ENCODE measurements around the gene ZNF524.
"Not testable (repeated sequence)": the region's sequence is repeated elsewhere in the genome, so short reads cannot be mapped to it uniquely, and the experiment has no call there.

ZNF524 gene

GRCh38 chr19:55581145-55581822 lies 18.8 kb upstream of the ZNF524 start:
- no peak for DNase-seq (ENCODE audit: low spot score)

DNA sequence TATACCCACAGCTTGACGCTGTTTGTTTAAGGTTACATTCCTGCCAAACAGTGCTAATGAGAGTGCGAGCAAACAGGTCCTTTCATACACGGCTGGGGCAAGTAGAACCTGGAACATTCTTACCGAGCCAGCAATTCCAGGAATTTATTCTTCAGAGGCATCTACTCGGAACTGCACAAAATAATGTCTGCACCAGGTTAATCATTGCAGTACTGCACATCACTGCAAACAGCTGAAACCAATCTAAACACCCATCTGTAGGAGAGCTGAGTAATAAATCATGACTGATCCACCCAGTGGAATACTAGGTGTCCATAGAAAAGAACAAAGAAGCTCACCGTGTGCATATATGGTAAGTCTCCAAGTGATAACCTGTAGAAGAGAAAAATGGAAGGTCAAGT lies 18.3 kb upstream of the ZNF524 start:
- DNase-seq (ENCODE audit: low spot score): no peak

DNA sequence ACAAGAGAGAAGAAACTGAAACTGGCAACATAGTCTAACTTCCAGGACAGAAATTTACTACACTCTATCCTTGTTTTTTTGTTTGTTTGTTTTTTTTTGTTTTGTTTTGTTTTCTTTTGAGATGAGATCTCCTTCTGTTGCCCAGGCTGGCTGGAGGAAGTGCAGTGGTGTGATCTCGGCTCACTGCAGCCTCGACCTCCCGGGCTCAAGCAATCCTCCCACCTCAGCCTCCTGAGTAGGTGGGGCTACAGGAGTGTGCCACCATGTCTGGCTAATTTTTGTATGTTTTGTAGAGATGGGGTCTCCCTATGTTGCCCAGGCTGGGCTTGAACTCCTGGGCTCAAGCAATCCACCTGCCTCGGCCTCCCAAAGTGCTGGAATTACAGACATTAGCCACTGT lies 17.8 kb upstream of the ZNF524 start:
- DNase-seq (ENCODE audit: low spot score): not testable (repeated sequence)

GRCh38 chr19:55583897-55584296 lies 16.2 kb upstream of the ZNF524 start:
- not testable (repeated sequence) for DNase-seq (ENCODE audit: low spot score)

GRCh38 chr19:55584871-55585270 lies 15.2 kb upstream of the ZNF524 start:
- DNase-seq (ENCODE audit: low spot score): no peak

GRCh38 chr19:55585658-55586339 lies 14.3 kb upstream of the ZNF524 start:
- peak; percentile 80 for DNase-seq (ENCODE audit: low spot score)

DNA sequence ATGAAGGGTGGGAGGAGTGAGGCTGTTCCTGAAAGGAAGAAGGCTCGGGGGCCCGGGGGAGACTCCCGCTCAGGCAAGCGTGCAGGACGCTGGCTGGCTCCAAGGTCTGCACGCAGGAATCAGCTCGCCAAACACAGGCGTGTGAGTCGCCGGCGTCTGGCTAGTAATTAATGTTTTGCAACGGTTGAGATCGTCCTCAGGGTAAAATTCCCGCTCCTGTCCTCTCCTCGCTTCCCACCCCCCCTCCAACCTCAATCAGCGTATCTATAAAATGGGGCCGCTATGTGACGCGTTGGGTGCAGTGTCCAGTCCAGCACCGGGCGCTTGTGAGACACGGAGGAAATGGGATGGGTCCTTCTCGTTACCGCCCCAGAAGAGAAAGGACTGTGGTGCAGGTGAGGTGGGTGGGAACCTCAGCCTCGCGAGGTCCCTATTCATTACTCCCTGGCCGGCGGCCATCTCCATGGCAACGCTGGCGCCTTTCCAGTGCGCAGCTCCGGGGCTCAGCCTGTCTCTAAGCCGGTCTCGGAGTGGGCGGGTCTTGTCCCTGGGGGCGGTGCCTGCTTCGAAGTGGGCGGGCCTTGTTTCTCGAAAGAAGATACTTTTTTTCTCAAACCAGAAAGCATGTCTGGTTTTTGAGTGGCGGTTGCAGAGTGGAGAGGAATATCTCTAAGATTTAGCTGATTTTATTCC lies 13.0 kb upstream of the ZNF524 start:
- peak; percentile 95 for DNase-seq (ENCODE audit: low spot score)

DNA sequence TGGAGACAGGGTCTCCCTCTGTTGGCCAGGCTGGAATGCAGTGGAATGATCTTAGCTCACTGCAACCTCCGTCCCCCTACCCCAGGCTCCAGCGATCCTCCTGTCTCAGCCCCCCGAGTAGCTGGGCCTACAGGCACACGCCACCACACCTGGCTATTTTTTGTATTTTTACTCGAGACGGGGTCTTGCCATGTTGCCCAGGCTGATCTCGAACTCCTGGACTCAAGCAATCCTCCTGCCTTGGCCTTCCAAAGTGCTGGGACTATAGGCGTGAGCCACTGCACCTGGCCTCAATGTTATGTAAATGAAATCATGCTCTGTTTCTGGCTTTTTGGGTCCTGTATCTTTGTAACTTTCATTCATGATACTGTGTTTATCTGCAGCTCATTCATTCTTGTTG lies 11.3 kb upstream of the ZNF524 start:
- DNase-seq (ENCODE audit: low spot score): no peak

DNA sequence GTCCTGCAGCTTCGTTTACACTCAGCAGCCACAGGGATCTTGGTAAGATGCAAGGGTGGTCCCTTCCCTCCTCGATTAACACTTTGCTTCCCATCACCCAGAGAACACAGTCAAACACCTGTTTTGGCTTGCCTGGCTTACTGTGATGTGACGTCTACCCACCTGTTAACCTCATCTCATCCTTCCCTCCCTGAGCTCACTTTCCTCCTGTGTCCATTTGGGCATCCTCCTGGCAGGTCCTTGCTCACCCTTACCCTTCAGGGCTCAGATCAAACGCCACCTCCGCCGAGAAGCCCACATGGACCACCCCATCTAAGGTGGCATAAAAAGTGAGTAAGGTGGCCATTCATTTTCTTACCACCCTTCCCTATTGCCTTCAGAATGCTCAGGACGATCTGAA lies 10.0 kb upstream of the ZNF524 start:
- no peak for DNase-seq (ENCODE audit: low spot score)

GRCh38 chr19:55590617-55591016 lies 9.5 kb upstream of the ZNF524 start:
- DNase-seq (ENCODE audit: low spot score): peak; percentile 40

GRCh38 chr19:55591555-55591954 lies 8.5 kb upstream of the ZNF524 start:
- no peak for DNase-seq (ENCODE audit: low spot score)

DNA sequence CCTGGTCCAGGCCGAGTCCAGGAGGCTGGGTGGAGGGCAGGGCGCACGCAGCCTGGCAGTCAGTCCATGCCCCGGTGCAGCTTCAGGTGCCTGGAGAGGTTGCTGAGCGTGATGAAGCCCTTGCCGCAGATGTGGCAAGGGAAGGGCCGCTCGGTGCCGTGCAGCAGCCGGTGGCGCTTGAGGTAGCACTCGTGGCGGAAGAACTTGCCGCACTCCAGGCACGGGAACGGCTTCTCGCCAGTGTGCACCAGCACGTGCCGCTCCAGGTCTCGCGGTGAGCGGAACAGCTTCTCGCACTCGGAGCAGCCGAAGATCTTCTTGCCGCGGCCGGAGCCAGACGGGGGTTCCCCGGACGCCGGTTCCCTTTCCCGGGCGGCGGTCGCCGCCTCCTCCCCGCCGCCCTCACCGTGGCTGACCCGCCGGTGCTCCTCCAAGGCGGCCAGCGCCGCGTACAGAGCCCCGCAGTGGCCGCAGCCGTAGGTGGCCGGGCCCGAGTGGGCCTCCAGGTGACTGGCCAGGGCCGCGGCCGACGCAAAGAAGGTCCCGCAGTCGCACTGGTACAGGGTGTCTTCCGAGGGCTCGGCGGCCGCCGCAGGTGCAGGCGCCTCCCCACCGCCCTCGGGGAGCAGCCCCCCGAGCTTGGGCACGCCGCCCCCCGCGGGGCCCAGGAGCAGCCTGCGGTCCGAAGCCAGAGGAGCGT lies 7.5 kb upstream of the ZNF524 start:
- no peak for DNase-seq (ENCODE audit: low spot score)

DNA sequence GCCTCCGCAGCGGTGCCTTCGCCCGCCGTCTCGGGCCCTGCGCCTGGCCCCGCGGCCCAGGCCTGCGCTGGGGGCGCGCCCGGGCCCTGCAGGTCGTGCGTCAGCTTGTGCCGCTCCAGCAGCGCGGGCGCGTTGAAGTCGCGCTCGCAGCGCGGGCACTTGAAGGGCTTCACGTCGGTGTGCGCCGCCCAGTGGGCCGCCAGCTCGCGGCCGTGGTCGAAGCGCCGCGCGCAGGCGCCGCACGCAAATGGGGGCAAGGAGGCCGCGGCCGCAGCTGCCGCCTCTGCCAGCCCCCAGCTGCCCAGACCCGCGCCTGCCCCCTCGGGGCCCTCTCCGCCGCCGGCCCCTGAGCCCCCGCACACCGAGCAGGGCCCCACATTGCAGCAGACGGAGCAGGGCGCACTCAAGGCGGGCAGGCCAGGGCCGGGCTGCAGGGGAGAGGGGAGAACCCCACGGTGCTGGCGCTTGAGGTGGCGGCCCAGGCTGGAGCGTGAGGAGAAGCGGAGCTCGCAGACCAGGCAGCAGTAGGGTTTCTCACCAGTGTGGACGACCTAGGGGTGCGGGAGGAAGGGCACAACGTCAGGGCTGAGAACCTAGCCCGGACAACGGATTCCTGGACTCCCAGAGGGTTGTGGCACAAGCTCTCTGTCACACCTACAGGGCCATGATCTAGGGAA lies 6.9 kb upstream of the ZNF524 start:
- DNase-seq (ENCODE audit: low spot score): no peak

DNA sequence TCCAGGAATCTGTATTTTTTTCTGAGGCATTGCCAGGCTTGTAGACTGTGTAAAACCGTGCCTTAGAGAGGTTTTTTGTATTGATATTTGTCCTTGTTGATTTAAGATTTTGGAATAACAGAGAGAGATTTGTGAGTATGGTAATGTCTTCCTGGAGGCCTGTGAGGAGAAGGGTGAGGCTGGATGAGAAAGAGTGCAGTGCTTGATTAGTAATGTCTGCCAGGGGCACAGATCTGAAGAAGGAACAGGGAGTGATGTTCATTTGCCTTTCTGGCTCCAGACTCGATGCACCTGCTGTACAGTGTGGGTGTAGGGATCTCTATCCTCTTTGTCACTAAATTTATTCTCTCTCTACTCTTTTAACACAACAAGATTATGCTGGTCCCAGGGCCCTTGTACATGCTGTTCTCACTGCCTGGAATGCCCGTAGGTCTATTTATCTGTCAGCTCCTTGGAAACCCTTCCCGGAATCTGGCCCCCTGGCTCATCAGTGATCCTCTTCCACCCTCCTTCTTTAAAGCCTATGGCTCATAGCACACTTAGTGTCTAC lies 5.0 kb upstream of the ZNF524 start:
- no peak for DNase-seq (ENCODE audit: low spot score)

DNA sequence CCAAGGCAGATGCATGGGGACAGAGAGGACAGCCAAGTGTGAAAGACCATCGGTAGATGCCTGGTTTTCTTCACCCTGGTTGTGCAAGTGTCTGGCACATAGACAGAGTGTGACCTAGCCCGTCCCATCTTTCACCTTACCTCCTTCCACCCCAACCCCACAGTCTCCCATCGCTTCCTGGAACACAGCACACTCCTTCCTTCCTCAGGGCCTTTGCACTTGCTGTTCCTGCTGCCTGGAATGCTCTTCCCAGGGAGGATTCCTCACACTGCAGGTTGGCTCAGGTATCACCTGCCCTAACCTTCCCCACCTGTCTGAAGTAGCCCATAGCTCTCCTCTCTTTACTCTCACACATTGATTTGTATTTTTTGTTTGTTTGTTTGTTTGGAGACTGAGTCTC lies 3.8 kb upstream of the ZNF524 start:
- DNase-seq (ENCODE audit: low spot score): no peak

DNA sequence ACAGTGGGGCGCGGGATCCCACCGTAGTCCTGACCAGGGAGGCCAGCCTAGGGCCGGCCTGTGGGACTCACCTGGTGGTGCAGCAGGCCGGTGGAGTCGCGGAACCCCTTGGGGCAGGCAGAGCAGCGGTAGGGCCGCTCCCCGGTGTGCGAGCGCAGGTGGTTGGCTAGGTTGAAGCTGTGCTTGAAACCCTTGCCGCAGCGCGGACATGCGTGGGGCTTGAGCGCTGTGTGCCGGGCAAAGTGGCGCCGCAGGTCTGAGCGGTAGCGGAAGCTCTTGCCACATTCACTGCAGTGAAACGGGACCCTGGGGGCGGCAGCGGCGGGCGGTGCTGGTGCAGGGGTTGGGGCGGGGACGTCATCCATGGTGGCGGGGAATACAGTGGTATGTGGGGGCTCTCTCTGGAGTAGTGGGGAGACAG lies 2.6 kb upstream of the ZNF524 start:
- DNase-seq (ENCODE audit: low spot score): no peak

GRCh38 chr19:55598034-55598433 lies 2.1 kb upstream of the ZNF524 start:
- peak; percentile 19 for DNase-seq (ENCODE audit: low spot score)

DNA sequence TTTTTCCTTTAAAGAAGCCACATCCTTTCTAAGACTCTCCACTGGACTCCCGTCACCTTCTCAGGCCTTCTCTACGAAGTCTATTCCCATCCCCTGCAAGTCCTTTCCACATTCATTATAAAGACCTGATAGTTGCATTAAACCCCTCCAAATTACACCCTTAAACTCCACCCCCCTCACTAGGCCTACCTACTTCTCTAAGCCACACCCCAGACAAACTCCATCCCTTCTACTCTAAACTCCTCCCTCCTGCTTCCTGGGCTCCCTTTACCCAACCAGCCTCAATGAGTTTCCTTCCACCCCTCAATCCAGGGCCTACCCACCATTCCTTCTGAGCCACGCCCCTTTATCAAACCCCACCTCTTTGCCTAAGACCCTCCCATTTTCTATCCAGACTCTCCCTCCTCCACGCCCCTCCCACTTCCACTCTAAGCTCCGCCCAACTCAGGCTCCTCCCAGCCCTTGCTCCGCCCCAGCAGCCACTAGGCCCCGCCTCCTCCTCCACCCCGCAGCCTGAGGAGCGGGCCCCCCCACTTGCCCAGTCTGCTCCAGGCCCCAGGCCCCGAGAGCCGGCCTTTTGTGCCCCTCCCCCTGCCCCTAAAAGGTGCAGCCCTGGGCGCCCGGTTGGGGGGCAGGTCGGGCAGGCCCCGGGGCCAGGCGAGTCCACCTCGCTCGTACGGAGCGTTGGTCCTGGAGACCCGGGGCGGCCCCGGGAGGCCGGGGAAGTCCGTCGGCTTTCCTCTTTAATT lies 1.2 kb upstream of the ZNF524 start:
- peak; percentile 76 for DNase-seq (ENCODE audit: low spot score)

- peak; percentile 68 for DNase-seq (ENCODE audit: low spot score)
Observed at GRCh38 chr19:55599468-55599841, 633 bp upstream of the ZNF524 start, which contains the start of gene FIZ1. Gene FIZ1 (minus strand): TSS chr19:55599517. CDS start chr19:55597865, 1,652 bp downstream.

- DNase-seq (ENCODE audit: low spot score): no peak
Observed at GRCh38 chr19:55600662-55601028, 557 bp downstream of the ZNF524 start.

DNA sequence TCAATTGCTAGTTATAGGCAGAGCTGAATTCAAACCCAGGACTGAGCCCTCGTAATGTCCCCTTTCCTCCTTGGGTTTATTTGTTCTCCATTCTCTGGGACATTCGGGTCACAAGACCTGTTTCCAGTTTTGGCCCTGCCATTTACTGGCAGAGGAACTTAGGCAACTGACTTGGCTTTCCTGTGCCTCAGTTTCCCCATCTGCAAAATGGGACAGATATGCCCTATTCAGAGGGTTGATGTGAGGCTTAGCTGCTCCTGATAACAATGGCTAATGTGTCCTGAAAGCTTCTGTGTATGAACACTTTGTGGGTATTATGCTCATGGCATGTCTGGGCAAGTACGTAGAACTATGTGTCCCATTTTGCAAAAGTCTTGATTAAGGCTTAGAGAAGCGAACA lies 996 bp downstream of the ZNF524 start:
- no peak for DNase-seq (ENCODE audit: low spot score)
